Kidney (tissue), 14 donors: Measurements from ENCODE around the gene UST. TPM values are rescaled to one million over a fixed set of nuclear protein-coding genes. Genes with fewer than 3 reads are reported as not detected.

Source experiments
- DNase-seq, 5 donors: peaks; one replicate each; pipeline ENCODE4 v3.0.0-alpha.2; 2013 to 2020
- FAIRE-seq: peaks from 2 replicates; lab custom pipeline; 2012; peaks lifted over from hg19 to GRCh38; lab: Jason Lieb, UNC
- H3K27ac ChIP-seq, 2 donors: one replicate each; pipeline ENCODE4 v1.7.0; 2013; ENCODE audit warnings: low read depth in 2 of 2, low read length in 2 of 2, inconsistent platforms in 1 of 2
- H3K27me3 ChIP-seq: one replicate; pipeline ENCODE4 v1.7.1; 2013; ENCODE audit warnings: low read length, inconsistent platforms; ENCODE audit not compliant: control insufficient read depth, insufficient read depth
- H3K36me3 ChIP-seq, 3 donors: one replicate each; pipeline versions ENCODE4 v1.7.0 to v1.7.1; 2013; ENCODE audit warnings: low read length in 3 of 3, control low read depth in 1 of 3, inconsistent platforms in 1 of 3; ENCODE audit not compliant: insufficient read depth in 3 of 3, control insufficient read depth in 2 of 3
- H3K4me1 ChIP-seq, 3 donors: one replicate each; pipeline versions ENCODE4 v1.7.0 to v1.7.1; 2013; ENCODE audit warnings: low read length in 3 of 3, inconsistent platforms in 1 of 3, low read depth in 1 of 3; ENCODE audit not compliant: control insufficient read depth in 2 of 3, insufficient read depth in 2 of 3
- H3K4me3 ChIP-seq, 3 donors: one replicate each; pipeline versions ENCODE4 v1.7.0 to v1.8.1; 2013; ENCODE audit warnings: low read length in 3 of 3, control low read depth in 1 of 3, inconsistent platforms in 1 of 3
- H3K9ac ChIP-seq, 3 donors: one replicate each; pipeline versions ENCODE4 v1.7.0 to v1.7.1; 2013; ENCODE audit warnings: low read length in 3 of 3, control low read depth in 1 of 3, inconsistent platforms in 1 of 3
- H3K9me3 ChIP-seq, 3 donors: one replicate each; pipeline versions ENCODE4 v1.7.0 to v1.7.1; 2013; ENCODE audit warnings: low read length in 3 of 3, control low read depth in 1 of 3, inconsistent platforms in 1 of 3; ENCODE audit not compliant: control insufficient read depth in 2 of 3, insufficient read depth in 1 of 3
- intact Hi-C: fragments of 100-400 bp; cut with DNase I; formaldehyde crosslinking; loops from one replicate; pipeline ENCODE4 v1.11.1; 2022
- polyA plus RNA-seq: library from polyadenylated mRNA; stranded (reverse); fragments of 350-450 nt; fragmentation: Illumina TruSeq; extraction: RNeasy Lipid Tissue Mini Kit (QIAGEN cat#74804); gene quantifications from one replicate; pipeline ENCODE4 v1.2.3, GENCODE V29; 2014; ENCODE audit warnings: low read depth, low replicate concordance; ENCODE audit not compliant: insufficient read depth
- total RNA-seq: library from RNA; stranded (reverse); fragmentation: NEBNext Ultra II Directional; extraction: Animal tissue kit (Norgen Biotek cat#: 25700); gene quantifications from one replicate; pipeline ENCODE4 v1.2.1, GENCODE V29; 2021
- TF ChIP-seq, protein P1 (sequence below): IDR thresholded peaks from 3 replicates; pipeline ENCODE4 v1.5.1; 2012; ENCODE audit warnings: mild to moderate bottlenecking, moderate library complexity, borderline replicate concordance; ENCODE audit not compliant: insufficient read depth; ENCODE audit errors: extremely low read depth
- donor health status: control.
- donor health status: control.
- donor health status: control.
- donor health status: control.
- donor health status: control.
- donor health status: DM: yes; HTN: yes; CAD: no.
- donor health status: Normal renal cell carcinoma (clear cell type).

UST gene
- total and polyA plus RNA-seq, 2 donors from 2014 or later: 3.2 to 4.2 TPM

DNA sequence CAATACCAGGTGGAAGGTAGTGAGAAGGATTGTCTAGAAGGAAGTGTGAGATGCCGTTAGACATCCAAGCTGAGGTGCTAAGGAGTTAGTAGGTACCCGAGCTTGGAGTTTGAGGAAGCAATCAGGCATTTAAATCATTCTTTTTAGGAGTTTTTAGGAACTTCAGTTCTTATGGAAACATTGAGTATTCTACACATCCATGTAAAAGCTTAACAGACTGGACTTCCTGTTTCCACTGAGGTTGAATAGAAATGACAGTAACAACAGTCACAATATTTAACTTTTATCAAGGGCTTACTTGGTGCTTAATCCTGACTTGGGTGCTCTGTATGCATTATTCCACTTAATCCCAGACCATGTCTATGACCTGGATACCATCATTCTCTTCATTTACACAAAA, 136.4 kb downstream of the UST start:
- H3K27ac ChIP-seq: no peak overlapping the region
- intact Hi-C loops: no loop called here
- no peaks in the 10 kb centered on the region for H3K9me3 ChIP-seq
- FAIRE-seq (no peak), DNase-seq (no peak)
- no peaks in the 10 kb centered on the region for H3K4me1 ChIP-seq
- no peaks in the 10 kb centered on the region for H3K36me3 ChIP-seq
- H3K4me3 ChIP-seq: no peak overlapping the region
- TF ChIP-seq, protein P1, sequence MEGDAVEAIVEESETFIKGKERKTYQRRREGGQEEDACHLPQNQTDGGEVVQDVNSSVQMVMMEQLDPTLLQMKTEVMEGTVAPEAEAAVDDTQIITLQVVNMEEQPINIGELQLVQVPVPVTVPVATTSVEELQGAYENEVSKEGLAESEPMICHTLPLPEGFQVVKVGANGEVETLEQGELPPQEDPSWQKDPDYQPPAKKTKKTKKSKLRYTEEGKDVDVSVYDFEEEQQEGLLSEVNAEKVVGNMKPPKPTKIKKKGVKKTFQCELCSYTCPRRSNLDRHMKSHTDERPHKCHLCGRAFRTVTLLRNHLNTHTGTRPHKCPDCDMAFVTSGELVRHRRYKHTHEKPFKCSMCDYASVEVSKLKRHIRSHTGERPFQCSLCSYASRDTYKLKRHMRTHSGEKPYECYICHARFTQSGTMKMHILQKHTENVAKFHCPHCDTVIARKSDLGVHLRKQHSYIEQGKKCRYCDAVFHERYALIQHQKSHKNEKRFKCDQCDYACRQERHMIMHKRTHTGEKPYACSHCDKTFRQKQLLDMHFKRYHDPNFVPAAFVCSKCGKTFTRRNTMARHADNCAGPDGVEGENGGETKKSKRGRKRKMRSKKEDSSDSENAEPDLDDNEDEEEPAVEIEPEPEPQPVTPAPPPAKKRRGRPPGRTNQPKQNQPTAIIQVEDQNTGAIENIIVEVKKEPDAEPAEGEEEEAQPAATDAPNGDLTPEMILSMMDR: no peak
- no peak overlapping the region for H3K9ac ChIP-seq
- no peaks in the 10 kb centered on the region for H3K27me3 ChIP-seq

DNA sequence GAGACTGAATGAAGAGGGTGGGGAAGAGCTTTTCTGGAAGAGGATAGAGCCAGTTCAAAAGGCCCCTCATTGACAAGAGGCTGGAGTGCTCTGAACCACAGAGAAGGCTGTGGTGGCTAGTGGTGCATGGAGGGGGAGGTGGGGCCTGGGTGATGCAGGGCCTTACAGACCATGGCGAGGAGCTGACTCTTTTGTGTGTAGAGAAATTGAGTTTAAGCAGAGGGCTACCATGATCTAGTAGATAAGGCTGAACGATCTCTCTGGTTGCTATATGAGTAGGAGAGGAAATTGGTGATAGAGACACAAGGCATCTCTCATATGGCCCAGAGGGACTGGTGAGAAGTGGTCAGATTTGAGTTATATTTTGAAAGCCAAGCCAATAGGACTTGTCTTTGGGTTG, 137.6 kb downstream of the UST start:
- no peak for FAIRE-seq
- Histone ChIP-seq H3K9ac (no peak overlapping the region), H3K36me3 (no peaks in the 10 kb centered on the region), H3K27me3 (no peaks in the 10 kb centered on the region), H3K27ac (no peak overlapping the region), H3K9me3 (no peaks in the 10 kb centered on the region), H3K4me1 (no peaks in the 10 kb centered on the region), H3K4me3 (no peak overlapping the region)
- TF ChIP-seq, protein P1: no peak
- DNase-seq: peak in 2 of 5 donors; percentile 13 to 25
- intact Hi-C loops: no loop called here

DNA sequence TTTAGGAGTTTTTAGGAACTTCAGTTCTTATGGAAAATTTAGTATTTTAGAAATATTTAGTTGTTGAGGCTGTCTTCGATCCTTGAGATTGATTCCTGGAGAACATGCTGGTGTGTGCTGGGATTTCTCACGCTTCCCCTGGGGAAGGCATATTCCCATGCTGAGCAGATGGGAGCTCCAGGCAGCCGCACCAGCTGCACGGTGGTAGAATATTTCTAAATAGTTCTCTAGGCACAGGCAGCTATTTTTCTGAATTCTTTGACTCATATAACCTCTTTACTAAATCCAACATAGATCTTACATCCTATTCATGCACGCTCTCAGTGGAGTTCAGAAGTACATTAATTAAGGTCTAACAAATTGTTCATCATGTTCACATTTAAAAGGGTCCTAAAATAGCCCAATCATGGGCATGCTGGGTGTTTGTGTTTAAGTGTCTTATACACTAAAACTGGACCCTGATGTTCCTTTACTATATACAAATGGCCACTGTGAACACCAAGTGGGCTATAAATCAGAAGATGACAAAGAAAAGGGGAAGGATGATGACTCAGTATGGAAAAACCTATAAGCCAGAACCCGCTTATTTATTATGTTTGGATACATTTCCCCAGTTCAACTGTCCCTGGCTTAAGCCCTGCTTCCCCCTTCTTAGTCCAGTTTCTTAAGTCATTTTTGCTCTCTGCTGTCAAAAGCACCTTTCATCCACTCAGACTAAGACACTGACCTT, 138.5 kb downstream of the UST start:
- TF ChIP-seq, protein P1: no peak
- Histone ChIP-seq H3K27me3 (no peaks in the 10 kb centered on the region), H3K4me3 (no peak overlapping the region), H3K27ac (no peak overlapping the region), H3K9me3 (no peaks in the 10 kb centered on the region), H3K36me3 (no peaks in the 10 kb centered on the region), H3K9ac (no peak overlapping the region), H3K4me1 (no peaks in the 10 kb centered on the region)
- intact Hi-C loops: no loop called here
- no peak for DNase-seq
- FAIRE-seq: no peak
